SKM-1 treated with dmso at 0.1 percent for 144 hours (cell line): Measurements from ENCODE around the gene DOLK.
"Not testable (repeated sequence)": the region's sequence is repeated elsewhere in the genome, so short reads cannot be mapped to it uniquely, and the experiment has no call there.

Experiments
- DNase-seq: peaks from one replicate; lab custom pipeline; 2025; ENCODE audit not compliant: unreplicated experiment; lab: John Stamatoyannopoulos, UW

DOLK gene

GRCh38 chr9:128947527-128948301 lies at the start of gene DOLK, which contains the start of gene NUP188:
TSS of gene DOLK (minus strand) at chr9:128947603. CDS start at chr9:128947303, 300 bp downstream.
TSS of gene NUP188 (plus strand) at chr9:128947699. CDS start at chr9:128947720, 21 bp downstream.
- DNase-seq: peak; percentile 75

- DNase-seq: no peak
These were observed 48.4 kb upstream of the DOLK start for GRCh38 chr9:128995791-128996190.

DNA sequence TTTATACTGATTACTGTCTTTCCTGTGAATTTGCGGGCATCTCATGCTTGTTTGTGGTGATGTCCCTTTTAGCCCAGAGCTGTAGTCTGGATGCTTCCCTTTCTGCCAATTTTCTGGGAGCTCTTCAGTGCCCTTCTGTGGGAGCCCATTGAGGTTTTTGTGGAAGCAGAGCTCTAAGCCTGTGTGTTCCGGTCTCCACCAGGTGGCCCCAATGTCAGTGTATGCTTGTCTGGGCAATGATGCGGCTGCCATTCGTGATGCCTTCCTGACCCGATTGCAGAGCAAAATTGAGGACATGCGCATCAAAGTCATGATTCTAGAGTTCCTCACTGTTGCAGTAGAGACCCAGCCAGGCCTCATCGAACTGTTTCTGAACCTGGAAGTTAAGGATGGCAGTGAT lies 45.6 kb upstream of the DOLK start:
- DNase-seq: no peak

DNA sequence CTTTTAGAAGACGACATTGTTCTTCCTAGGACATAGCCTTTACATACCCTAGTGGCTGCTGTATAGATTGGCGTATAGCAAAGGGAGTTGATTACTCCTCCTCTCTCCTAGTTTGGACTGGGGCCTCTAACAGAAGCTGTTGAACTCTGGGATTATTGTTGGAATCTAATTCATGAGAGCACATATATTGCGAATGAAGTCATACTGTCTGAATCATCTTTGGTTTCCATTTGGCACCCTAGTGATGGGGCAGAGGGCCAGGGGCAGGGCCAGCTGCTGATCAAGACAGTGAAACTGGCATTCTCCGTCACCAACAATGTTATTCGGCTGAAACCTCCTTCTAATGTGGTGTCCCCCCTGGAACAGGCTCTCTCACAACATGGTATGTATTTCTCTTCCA lies 40.4 kb upstream of the DOLK start:
- DNase-seq: no peak

- DNase-seq: no peak
These were observed 39.3 kb upstream of the DOLK start for GRCh38 chr9:128986671-128987070.

DNA sequence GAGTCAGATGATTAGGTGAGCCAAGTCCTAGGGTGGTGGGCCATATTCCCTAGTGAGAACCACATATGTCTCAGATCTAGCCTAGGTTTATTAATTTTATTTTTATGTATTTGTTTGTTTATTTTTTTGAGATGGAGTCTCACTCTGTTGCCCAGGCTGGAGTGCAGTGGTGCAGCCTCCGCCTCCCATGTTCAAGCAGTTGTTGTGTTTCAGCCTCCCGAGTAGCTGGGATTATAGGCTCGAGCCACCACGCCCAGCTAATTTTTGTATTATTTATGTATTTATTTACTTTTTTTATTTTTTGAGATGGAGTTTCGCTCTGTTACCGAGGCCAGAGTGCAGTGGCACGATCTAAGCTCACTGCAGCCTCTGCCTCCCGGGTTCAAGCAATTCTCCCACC lies 36.1 kb upstream of the DOLK start:
- no peak for DNase-seq

DNA sequence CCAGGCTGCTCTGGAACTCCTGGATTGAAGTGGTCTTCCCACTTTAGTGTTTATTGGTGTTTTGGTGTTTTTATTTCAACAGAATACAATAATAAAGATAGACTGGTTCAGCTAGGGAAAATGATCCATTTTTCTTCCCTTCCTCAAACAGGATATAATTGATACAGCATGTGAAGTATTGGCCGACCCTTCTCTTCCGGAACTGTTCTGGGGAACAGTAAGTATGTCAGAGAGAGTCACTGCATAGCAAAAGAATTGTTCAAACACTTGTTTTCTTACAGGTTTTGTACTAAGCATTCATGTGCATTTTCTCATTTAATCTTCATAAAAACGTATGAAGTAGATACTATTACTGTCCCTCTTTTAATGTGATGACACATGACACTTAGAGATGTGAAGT lies 31.7 kb upstream of the DOLK start:
- no peak for DNase-seq

DNA sequence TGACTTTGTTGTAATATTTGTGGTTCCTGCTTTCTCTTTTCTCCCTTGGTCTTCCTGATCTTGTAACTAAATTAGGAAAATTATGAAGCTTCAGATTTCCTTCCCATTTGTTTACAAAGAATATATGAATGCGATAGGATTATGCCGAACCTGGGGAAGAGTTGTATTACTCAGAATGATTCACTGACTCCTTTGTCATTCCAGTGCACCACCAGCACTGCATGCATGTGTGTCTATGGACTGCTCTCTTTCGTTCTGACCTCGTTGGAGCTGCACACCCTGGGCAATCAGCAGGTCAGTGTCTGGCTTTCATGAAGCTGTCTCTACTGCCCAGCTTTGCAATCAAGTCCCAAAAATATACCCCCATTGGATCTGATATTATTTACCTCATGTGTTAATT lies 25.6 kb upstream of the DOLK start:
- DNase-seq: no peak

GRCh38 chr9:128969491-128969890 lies 22.1 kb upstream of the DOLK start:
- no peak for DNase-seq

DNA sequence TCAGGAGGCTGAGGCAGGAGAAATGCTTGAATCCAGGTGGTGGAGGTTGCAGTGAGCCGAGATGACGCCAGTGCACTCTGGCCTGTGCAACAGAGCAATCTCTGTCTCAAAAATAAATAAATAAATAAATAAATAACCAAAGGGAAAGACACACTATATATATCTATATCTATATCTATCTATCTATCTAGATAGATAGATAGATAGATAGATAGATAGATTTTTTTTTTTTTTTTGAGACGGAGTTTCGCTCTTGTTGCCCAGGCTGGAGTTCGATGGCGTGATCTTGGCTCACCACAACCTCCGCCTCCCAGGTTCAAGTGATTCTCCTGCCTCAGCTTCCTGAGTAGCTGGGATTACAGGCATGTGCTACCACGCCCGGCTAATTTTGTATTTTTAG lies 14.0 kb upstream of the DOLK start:
- not testable (repeated sequence) for DNase-seq

GRCh38 chr9:128947277-128947526 lies 201 bp downstream of the DOLK start:
- no peak for DNase-seq

DNA sequence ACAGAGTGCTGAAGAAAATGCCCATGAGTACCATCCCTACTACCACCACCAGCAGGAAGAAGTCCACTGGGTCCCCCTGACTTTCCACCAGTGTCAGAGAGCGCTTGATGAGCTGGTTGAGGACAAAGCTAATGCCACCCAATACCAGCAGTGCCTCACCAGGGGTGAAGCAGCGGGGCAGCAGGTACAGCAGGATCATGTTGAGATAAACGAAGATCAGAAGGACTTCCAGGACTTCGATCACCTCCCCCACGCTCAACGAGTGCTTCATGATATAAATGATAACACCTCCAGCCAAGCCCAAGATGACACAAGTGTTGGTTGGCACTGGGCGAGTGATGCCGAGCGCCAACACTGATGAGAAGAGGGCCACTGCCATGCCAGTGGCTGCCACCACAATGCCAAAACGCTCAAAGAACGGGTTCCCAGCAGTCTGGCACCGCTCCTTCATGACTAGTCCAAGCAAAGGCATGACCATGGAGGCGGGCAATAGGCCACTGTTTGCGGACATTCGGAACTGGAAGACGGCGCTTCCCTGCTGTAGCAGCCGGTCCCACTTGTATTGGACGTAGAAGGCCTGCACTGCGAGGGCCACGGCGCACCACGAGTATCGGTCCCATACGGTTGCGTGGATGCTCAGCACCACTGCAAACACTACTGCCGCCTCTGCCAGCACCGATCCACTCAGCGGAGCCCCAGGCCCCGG lies 679 bp downstream of the DOLK start:
- DNase-seq: no peak

- no peak for DNase-seq
These were observed 1.5 kb downstream of the DOLK start for GRCh38 chr9:128945798-128946501.

GRCh38 chr9:128944966-128945365 lies 2.4 kb downstream of the DOLK start:
- not testable (repeated sequence) for DNase-seq

GRCh38 chr9:128943832-128944620 lies 3.4 kb downstream of the DOLK start:
- no peak for DNase-seq

DNA sequence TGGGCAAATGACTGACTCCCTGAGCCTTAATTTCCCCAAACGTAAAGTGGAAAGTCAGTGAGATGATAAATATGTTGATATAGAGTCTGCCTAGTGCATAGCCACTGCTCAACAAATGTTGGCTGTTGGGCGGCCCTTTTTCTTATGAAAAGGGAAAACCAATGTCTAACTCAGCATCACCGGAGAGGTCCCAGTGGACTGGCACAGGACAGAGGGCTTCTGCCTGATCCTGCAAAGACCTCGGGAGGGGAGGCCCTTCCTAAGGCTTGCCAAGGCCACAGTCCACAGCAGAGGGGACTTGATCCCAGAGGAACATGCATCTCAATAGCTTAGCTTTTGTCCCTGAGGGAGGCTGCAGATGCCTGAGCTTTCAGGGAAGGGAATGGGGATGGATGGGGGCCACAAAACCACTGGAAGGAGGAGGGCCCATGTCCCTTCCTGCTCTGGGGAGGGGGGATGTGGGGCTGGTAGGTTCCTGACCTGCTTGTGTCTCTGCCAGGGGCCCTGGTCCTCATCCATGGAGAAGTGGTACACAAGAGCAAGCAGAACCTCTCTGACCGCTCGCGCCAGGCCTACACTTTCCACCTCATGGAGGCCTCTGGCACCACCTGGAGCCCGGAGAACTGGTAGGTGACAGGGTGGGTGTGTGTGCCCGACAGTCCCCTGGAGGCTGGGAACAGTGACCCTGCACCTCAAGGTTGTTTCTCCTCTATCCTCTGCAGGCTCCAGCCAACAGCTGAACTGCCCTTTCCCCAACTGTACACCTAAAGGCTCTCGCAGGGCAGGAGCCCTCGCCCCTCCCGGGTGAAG lies 6.3 kb downstream of the DOLK start:
- DNase-seq: no peak

- DNase-seq: no peak
These were observed 7.0 kb downstream of the DOLK start for GRCh38 chr9:128940271-128940921.

- no peak for DNase-seq
These were observed 9.9 kb downstream of the DOLK start for GRCh38 chr9:128937310-128938165.
